ENCODE data around the gene CCDC92.

DNA sequence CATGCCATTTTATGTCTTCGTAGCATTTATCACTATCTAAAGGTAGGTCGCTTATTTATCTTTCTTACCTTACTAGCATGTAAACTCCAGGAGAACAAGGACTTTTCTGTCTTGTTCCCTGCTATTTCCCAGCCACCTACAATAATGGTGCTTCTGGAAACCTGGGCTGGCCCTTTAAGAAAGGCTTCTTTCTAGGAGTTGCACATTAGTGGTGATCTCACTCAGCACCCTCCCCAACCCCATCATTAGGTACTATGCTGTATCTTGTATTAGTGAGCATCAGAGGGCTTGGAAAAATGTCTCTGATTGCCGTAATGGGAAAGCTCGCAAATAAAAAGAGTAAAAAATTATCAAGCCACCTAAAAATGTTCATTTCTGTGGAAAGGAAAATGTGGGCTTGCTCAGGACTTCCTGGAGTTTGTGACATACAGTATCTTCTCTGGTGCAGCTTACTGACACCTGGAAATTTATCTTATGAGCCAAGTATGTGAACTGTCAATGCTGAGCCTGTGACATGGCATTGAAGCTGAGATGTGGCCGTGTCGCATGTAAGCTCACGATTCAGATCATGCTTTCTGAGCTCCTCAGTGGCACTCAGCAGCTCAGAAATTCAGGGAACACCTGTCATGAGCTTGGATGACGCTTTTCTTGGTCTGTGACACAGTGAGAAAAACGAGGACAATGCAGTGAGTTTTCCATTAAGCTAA, 12.4 kb downstream of the CCDC92 start:
- TF ChIP-seq CTCF (IDR thresholded peaks at IDR 0.05; ENCODE audit: extremely low read depth in 1 of 2, insufficient read depth in 1 of 2, low read depth in 1 of 2, low read length in 2 of 2) (no peak), EZH2 (IDR thresholded peaks at IDR 0.05; ENCODE audit: borderline replicate concordance, low read depth, low read length, severe bottlenecking) (no peak), POLR2A (IDR thresholded peaks at IDR 0.05; ENCODE audit: low read depth, low read length) (no peak), POLR2AphosphoS5 (IDR thresholded peaks at IDR 0.05; ENCODE audit: insufficient read depth, low read depth, low read length) (no peak), MYC (IDR thresholded peaks at IDR 0.05; ENCODE audit: low read depth, low read length) (no peak), JUN (IDR thresholded peaks at IDR 0.05; ENCODE audit: borderline replicate concordance, insufficient read depth, insufficient read length, low read depth) (no peak)
